Brain pericyte (primary cell): ENCODE data around the gene FKBP6.
"Not testable (repeated sequence)": the region's sequence is repeated elsewhere in the genome, so short reads cannot be mapped to it uniquely, and the experiment has no call there.

Experiments used
- DNase-seq: peaks from one replicate; pipeline ENCODE4 v3.0.0-alpha.2; 2012; ENCODE audit warnings: low read depth, low spot score

Gene FKBP6

DNA sequence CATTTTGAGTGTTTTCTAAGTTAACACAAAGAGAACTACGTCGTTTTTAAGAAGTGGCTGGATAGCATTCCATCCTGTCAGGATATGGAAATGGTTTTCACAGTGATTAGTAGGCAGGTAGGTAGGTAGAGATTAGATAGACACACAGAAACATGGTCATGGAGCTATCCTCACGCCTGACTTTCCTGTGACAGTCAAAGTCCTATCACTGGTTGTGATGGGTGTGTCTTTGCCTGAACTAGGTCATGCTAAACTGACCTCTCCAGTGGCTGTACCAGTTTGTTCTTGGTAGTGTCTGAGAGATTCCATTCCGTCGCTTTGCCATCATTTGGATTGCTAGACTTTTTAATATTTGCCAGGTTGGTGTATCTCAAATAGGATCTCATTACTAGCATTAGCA lies 28.2 kb downstream of the FKBP6 start:
- DNase-seq: no peak

DNA sequence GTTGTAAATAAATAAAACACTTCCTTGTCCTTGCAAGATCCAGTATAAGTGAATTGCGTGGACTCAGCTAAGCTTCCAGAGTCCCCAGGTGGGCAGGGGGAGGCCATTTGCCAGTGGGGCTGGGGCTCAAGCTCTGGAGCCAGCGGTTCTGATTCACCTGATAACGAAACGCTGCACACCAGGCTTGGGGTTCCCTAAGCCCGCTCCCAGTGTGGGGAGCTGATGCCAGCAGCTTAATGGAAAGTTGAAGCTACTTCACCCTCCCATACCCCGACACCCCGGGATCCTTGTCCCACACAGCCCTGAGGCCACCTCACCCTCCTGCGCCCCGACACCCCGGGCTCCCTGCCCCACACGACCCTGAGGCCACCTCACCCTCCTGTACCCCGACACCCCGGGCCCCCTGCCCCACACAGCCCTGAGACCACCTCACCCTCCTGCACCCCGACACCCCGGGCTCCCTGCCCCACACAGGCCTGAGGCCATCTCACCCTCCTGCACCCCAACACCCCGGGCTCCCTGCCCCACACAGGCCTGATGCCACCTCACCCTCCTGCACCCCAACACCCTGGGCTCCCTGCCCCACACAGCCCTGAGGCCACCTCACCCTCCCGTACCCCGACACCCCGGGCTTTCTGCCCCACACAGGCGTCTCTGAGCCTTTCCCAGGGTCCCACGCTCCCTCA lies 30.8 kb downstream of the FKBP6 start:
- no peak for DNase-seq

DNA sequence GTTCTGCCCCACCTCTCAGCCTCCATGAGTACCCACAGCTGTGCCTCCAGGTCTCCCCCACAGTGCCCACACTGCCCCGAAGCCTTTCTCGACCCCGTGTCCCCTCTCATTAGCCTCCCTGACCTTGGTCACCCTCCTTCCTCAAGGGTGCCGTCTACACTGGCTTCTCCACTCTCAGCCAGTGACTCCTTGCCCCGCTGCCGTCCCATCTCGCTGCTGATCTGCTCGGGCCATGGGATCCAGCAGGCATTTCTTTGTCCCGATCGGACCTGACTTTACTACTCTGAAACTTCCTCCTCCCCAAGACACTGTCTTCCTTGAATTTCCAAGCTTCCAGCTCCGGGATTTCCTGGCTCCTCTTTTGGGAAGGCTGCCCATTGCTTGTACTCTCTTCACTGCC lies 31.3 kb downstream of the FKBP6 start:
- DNase-seq: no peak

DNA sequence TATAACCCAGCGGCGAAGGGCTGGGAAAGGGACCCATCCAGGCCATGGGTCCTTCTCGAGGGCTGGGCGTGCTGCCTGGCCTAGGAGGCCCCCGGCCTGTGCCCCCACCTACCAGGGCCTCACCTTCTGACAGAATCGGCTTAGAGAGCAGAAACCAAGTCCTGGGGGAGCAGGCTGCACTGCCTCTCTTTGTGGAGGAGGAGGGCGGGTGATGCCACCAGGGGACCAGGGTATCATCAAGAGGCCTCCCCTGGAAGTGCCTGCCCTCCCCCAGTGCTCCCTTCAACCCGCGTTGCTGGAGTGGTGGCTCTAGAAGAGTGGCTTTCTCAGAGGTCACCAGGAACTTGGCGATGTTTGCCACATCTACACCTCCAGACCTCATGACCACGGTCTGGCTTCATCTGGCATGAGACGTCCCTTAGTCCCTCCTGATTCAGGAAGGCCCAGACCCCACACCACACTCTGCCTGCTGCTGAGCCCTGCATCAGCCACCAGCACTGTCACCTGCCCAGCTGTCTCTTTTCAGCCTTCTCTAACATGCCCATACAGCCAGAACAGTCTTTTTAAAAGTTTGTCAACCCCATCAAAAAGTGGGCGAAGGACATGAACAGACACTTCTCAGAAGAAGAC lies 31.9 kb downstream of the FKBP6 start:
- DNase-seq: no peak

DNA sequence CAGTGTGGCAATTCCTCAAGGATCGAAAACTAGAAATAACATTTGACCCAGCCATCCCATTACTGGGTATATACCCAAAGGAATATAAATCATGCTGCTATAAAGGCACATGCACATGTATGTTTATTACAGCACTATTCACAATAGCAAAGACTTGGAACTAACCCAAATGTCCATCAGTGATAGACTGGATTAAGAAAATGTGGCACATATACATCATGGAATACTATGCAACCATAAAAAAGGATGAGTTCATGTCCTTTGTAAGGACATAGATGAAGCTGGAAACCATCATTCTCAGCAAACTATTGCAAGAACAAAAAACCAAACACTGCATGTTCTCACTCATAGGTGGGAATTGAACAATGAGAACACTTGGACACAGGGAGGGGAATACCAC lies 32.6 kb downstream of the FKBP6 start:
- not testable (repeated sequence) for DNase-seq

DNA sequence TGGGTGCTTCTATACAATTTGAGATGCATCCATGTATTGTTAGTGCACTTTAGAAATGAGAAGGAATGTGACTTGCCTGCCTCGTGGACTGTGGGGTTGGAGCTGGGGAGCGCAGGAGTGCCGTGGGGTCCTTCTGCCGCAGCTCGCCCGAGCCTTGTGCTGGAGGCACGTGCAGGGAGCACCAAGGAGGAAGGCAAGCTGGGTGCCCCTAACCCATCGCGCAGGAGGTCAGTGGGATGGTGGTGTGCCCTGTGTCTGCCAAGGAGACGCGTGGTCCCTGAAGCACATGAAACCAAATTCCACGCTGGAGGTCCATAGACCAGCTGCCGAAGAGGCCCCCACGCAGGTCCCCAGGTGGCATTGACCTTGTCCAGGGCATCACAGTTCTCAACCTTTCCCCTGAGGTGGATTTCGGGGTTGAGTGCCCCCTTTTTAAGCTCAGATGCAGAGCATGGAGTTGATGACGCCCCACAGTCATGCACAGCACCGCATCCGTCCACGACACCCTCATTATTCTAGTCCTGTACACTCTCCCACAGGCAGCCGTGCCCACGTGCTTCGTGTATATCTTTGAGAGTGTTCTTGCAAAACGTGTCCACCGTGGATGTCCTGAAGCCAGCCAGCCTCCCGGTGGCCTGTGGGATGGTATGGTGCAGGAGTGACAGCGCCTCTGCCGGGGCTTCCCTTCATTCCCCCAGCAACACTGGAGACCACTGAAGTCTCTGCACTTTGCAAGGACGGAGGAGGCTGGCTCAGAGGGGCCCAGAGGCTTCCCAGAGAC lies 35.5 kb downstream of the FKBP6 start:
- no peak for DNase-seq

DNA sequence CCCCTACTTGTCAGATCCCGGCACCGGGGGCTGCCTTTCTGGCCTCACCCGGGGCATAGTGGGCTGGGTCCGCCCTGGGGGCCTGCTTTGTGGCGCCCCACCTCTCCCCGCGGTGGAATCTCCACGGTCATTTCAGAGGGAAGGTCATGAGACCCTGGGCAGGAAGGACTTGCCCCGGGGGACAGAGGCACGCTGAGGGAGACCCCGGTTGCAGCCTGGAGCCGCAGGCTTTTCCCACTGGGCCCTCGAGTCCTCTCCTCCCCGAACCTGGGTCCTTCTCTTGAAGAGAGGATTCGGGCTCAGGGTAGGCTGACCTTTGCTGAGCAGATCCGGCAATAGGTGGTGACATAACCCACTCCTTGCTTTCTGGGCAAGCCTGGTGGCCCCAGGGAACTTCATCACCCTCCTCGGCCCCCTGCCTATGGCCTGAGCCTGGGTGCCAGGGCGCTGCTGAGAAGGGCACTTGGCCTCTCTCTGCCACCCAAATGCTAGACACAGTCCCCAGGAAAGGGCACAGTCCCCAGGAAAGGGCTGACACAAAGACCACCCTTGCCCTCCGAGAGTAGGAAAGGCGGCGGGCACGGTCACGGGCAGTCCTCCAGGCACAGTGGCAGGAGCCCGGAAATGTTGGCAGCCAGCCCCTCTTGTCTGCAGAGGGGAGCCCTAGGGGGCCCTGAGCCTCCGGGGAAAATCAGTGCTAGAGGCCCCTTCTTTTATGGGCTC lies 36.2 kb downstream of the FKBP6 start:
- DNase-seq: no peak

DNA sequence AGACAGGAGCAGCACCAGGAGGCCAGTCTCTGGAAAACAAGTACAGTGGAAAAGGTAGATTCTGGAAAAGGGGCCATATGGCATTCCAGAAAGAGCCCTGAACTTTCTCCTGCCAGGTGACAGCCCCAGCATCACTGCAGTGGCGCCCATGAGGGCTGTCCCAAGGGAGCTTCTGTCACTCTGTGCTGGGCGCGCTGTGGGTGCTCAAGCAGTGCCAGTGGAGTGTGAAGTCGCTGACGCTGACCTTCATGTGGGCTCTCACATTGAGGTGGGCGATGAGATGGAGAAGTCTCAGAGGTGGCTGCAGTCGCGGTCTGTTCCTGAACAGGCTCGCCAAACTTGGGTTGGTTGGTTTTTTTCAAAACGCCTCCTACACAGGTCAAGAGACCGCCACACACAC lies 38.2 kb downstream of the FKBP6 start:
- no peak for DNase-seq

DNA sequence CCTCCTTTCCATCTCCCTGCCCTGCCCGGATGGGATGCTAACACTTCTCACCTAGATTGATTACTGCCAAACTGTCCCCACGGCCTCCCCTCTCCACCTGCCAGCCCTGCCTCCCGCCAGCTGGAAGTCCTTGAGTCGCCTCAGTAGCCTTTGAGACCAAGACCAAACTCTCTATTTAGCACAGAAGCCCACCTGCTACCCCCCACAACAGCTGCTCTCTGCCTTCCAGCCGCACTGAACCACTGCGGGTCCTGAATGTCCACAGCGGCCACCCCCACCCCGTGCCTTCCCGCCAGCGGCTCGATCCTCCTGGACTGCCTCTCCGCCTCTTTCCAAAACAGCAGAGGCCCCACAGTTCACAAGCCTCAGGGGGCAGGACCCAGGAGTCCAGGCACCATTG lies 39.0 kb downstream of the FKBP6 start:
- no peak for DNase-seq

DNA sequence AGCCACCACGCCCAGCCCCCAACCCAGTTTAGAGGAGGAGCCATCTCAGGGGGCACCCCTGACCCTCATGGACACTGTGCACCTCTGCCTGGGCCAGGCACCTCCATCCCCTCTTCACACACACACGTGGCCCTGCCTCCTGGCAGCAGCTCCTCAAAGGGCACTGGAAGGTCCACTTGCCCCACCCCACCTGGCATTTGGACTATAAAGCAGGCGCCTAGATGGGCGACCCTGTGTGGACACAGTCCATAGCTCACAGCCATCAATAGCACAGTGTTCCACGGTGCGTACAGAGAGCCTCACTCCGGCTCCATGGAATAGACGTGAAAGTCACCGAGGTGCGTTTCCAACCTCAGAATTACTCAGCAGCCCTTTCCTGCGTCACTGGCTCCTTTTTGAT lies 41.0 kb downstream of the FKBP6 start:
- no peak for DNase-seq

DNA sequence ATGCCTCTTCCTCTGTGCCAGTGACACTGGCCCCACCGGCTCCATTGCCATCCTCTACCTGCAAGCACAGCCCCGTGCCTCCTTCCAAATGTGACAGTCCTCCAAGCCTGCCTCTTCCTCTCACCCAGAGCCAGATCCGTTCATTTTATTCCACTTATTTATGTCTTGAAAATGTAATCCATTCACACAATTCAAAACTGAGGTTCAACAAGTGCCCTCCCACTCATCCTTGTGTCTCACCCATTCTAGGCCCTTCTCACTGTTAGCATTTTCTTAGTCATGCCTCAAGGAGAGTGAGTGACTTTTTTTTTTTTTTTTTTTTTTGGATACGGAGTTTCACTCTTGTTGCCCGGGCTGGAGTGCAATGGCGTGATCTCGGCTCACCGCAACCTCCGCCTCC lies 41.7 kb downstream of the FKBP6 start:
- DNase-seq: no peak

DNA sequence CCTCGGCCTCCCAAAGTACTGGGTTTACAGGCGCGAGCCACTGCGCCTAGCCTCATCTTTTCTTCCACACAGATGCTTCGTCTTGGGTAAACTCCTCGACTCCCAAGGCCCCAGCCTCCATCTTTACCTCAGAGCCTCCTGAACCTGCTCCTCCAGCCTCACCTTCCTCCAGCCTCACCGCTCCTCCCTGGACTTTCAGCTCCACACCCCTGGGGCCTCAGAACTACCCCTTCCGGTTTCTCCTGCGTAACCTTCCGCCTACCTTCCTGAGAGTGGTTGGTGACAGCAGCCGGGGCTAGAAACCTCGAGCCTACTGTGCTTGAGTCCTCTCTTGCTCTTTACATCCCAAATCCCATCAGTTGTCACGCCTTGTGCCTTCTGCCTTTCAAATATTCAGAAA lies 45.8 kb downstream of the FKBP6 start:
- no peak for DNase-seq

DNA sequence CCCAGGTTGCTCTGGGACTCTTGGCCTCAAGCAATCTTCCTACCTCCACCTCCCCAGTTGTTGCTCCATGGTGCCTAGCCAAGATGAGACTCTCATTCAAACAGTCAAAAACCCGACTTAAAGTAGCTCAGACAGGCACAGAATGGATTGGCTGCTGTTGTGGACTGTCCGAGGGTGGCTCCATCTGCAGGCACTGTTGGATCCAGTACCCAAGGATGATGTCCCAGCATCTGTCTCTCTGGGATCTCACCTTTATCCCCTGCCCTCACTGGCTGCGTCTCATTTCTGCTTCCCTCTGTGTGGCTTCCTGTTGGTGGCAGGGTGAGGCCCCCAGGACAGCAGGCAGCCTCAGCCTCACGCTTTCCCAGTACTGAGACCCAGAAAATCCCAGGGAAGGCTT lies 48.3 kb downstream of the FKBP6 start:
- DNase-seq: not testable (repeated sequence)

DNA sequence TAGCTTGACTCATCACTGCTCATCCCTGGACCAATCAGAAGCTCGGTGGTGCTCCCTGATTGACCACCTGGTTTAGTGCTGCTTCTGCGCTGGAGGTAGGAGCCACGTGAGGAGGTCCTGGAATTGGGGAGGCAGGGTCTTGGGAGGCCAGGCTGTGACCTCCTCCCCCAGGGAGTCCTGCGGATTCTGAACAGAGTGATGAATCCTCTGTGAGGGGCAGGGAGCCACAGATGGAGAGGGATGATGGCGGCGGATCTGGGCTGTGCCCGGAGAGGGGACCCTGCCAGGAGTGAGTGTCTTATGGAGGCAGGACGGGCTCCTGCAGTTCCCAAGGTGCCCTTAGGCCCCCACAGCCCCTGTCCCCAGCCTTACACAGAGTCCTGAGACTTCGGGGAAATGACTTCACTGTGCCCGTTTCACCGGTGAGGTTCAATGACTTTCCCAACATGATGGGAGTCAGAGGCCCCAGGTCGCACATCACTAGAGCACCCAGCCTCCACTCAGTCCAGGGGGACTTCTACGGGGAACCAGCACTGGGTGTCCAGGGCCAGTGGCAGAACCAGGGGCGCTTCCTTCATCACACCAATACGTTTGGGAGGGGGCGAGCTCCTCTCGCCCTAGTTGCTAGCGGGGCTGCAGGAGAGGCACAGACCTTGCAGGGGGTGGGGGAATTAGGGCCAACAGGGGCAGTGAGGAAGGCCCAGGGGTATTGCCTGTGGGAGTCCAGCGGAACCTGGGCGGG lies 48.9 kb downstream of the FKBP6 start:
- DNase-seq: no peak

DNA sequence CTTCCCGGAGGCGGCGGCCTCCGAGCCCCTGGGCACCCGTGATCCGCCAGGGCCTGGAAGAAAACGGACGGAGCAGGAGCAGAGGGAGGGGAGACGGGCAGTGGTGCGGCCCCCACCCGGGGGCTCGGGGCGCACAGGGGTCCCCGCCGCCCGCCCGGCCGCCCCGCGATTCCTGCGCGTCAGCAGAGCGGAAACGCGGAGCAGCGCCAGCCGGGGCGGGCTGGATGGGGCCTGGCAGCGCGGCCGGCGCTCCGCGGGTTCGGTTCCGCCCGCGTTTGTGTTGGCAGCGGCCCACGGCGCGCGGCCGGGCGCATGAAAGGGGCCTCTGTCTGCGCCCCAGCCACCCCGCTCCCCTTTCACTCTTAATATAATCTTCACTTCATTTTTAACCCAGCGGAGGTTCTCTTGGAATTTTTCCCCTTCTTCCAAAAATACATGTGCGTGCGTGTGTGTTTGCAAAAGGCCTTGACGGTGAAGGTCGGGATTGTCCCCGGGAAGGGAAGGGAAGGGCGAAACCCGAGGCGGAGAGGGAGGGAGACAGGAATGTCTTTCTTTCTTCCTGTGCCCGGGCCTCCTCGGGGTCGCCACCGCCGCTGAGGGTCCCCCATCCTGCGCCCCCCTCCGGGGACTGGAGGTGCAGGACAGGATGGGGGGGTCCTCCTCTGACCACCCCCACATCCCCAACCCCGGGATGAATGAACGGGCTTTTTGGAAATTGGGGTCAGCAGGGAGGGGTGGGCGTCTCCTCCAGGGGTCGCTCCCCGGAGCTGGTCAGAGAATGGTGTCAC lies 49.6 kb downstream of the FKBP6 start:
- DNase-seq: not testable (repeated sequence)

DNA sequence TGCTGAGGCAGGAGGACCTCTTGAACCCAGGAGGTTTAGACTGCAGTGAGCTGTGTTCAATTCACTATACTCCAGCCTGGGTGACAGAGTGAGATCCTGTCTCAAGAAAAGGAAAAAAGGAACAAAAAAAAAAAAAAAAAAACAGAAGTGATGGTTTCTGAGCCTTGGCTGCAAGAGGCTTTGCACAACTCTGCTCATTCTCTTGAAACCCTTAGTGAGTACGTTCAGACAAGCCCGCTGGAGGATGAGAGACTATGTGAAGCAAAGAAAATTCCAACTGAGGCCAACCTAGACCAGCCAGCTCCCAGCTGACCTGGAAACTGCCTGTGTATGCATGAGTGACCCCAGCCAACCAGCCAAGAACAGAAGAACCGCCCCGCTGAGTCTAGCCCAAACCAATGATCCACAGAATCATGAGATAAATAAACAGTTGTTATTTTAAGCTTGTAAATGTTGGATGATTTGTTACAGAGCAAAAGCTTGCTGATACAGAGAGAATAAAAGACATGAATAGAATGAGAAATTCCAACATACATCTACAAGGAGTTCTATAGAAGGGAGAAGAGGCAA lies 55.1 kb downstream of the FKBP6 start:
- DNase-seq: no peak

DNA sequence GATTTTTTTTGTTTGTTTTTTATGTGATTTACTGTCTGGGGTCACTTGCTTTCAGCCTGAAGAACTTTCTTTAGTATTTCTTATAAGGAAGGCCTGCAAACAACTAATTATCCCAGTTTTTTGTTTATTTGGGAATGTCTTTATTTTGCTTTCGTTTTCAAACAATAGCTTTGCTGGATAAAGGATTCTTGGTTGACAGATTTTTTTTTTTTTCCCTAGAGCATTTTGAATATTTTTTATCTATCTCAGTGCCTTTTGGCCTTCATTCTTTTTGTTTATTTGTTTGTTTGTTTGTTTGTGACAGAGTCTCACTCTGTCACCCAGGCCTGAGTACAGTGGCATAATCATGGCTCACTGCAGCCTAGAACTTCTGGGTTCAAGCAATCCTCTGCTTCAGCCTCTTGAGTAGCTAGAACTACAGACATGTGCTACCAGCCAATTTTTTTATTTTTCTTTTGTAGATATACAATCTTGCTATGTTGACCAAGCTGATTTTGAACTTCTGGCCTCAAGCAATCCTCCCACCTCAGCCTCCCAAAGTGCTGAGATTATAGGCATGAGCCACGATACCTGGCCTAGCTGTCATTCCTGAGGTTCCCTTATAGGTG lies 59.4 kb downstream of the FKBP6 start:
- no peak for DNase-seq

DNA sequence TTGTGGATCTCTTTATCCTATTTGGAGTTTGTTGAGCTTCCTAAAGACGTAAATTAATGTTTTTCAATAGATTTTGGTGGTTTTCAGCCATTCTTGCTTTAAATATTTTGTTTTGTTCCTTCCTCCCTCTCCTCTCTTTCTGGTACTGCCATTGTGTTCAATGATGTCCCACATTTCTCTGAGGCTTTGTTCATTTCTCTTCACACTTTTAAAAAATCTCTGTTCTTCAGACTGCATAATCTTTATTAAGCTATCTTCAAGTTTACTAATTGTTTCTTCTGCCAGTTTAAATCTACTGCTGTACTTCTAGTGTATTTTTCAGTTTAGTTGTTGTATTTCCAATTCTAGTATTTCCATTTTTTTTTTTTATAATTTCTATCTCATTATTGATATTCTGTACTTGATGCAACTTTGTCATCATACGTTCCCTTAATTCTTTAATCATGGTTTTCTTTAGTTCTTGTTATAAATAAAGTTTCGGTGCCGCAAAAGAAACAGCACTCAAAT lies 60.0 kb downstream of the FKBP6 start:
- DNase-seq: no peak

DNA sequence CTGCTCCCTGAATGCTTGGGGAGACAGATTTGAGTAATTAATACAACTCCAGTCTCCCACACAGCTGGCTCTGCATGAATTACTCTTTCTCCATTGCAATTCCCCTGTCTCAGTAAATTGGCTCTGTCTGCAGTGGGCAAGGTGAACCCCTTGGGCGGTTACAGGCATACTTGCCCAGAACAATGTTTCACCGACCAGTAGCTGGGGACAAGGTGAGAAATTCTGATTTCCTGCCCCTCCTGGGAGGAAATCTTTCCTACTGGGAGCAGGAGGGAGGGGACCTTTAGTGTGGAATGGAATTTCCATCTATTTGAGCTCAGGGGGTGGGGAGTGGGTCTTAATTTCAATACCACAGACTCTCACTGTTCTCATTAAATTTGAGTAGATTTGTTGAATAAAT lies 63.4 kb downstream of the FKBP6 start:
- DNase-seq: no peak

DNA sequence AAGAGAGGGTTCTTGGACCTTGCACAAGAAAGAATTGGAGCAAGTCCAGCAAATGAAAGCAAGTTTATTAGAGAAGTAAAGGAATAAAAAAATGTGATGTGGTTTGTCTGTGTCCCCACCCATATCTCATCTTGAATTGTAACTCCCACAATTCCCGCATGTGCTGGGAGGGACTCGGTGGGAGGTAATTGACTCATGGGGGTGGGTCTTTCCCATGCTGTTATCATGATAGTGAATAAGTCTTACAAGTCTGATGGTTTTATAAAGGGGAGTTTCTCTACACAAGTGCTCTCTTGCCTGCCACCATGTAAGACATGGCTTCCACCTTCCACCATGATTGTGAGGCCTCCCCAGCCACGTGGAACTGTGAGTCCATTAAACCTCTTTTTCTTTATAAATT lies 66.5 kb downstream of the FKBP6 start:
- no peak for DNase-seq
